K562 (cell line): ENCODE data around the gene DNAJC17. TPM values are rescaled to one million over a fixed set of nuclear protein-coding genes. Genes with fewer than 3 reads are reported as not detected.

ENCODE experiments used
- ATAC-seq: fragments of 200-7000 bp; cut with Tn5 transposase; 3 replicates; pipeline ENCODE4 v1.9.1; 2020; ENCODE audit warnings: moderate library complexity
- BruUV-seq: library from RNA; stranded (reverse); fragments of 400-500 nt; replicated peaks from 2 replicates; lab custom pipeline; 2021; lab: Mats Ljungman, UMichigan
- CTCF ChIA-PET: fragments of 300-600 bp; formaldehyde crosslinking; extraction: SDS; loops from one replicate; lab custom pipeline; 2021; ENCODE audit warnings: low intra/inter-chr PET ratio; lab: Yijun Ruan, JAX
- POLR2A ChIA-PET: fragments of 300-600, 350-650 bp; sonication (Branson Sonifier 250); formaldehyde crosslinking; extraction: SDS; loops from one replicate; lab custom pipeline; 2021; ENCODE audit warnings: antibody characterized with exemption, inconsistent platforms; lab: Yijun Ruan, JAX
- DNase-seq, 4 experiments: peaks; one replicate each; pipeline versions ENCODE4 v3.0.0 to v3.0.0-alpha.2; 2011 to 2018; ENCODE audit warnings: low spot score in 3 of 4, mixed read lengths in 3 of 4; ENCODE audit errors: extremely low read depth in 1 of 4
- FAIRE-seq: peaks from 2 replicates; lab custom pipeline; 2011; peaks lifted over from hg19 to GRCh38; lab: Jason Lieb, UNC
- H2AFZ ChIP-seq: 2 replicates; pipeline ENCODE4 v1.6.0; 2011; ENCODE audit warnings: low read depth, low read length, control low read depth, inconsistent platforms
- H3K27ac ChIP-seq: fragments of 200-600 bp; 3 replicates; pipeline ENCODE4 v1.8.0; 2011; ENCODE audit warnings: low read depth, mild to moderate bottlenecking, control low read depth, inconsistent platforms, low read length, moderate library complexity, mixed read lengths; ENCODE audit errors: extremely low read depth
- H3K27me3 ChIP-seq, 2 experiments: fragments of 300-600 bp in 1 of 2; 2 replicates in 1 of 2; 3 replicates in 1 of 2; pipeline versions ENCODE4 v1.6.0 to v1.8.0; 2011; ENCODE audit warnings: inconsistent platforms in 2 of 2, low read length in 2 of 2, mild to moderate bottlenecking in 1 of 2, mixed read lengths in 1 of 2, moderate library complexity in 1 of 2; ENCODE audit not compliant: control insufficient read depth in 2 of 2, insufficient read depth in 2 of 2
- H3K36me3 ChIP-seq: fragments of 300-600 bp; 3 replicates; pipeline ENCODE4 v1.8.0; 2011; ENCODE audit warnings: mild to moderate bottlenecking, low read length, inconsistent platforms; ENCODE audit not compliant: control insufficient read depth, insufficient read depth
- H3K4me1 ChIP-seq, 2 experiments: fragments of 200-600 bp in 1 of 2; replicated peaks in 1 of 2; 2 replicates in 1 of 2; 3 replicates in 1 of 2; pipeline versions ENCODE4 v1.5.1 to v1.8.0; 2011; ENCODE audit warnings: inconsistent platforms in 2 of 2, low read length in 2 of 2, mild to moderate bottlenecking in 1 of 2, mixed read lengths in 1 of 2, moderate library complexity in 1 of 2; ENCODE audit not compliant: control insufficient read depth in 2 of 2, insufficient read depth in 2 of 2
- H3K4me2 ChIP-seq: 2 replicates; pipeline ENCODE4 v1.6.1; 2011; ENCODE audit warnings: low read length, control low read depth, inconsistent platforms, mixed read lengths; ENCODE audit not compliant: insufficient read depth
- H3K4me3 ChIP-seq: fragments of 200-600 bp; sonication (generic), shearing (Covaris generic); 2 replicates; pipeline ENCODE4 v1.5.1; 2016; ENCODE audit warnings: control low read depth, inconsistent platforms
- H3K79me2 ChIP-seq: fragments of 200-600 bp; 3 replicates; pipeline ENCODE4 v1.8.0; 2011; ENCODE audit warnings: low read length, inconsistent platforms; ENCODE audit not compliant: control insufficient read depth, insufficient read depth
- H3K9ac ChIP-seq, 2 experiments: 2 replicates each; pipeline versions ENCODE4 v1.6.0 to v1.6.1; 2011; ENCODE audit warnings: low read depth in 2 of 2, low read length in 2 of 2, control low read depth in 1 of 2, inconsistent platforms in 1 of 2, mild to moderate bottlenecking in 1 of 2, mixed read lengths in 1 of 2; ENCODE audit not compliant: insufficient read depth in 1 of 2
- H3K9me1 ChIP-seq: one replicate; pipeline ENCODE4 v1.6.0; 2011; ENCODE audit warnings: inconsistent platforms, mild to moderate bottlenecking, low read length, moderate library complexity; ENCODE audit not compliant: control insufficient read depth, insufficient read depth
- H3K9me3 ChIP-seq: replicated peaks from 2 replicates; pipeline ENCODE4 v1.5.1; 2011; ENCODE audit warnings: low read depth, low read length, inconsistent platforms; ENCODE audit not compliant: control insufficient read depth, insufficient read depth
- H4K20me1 ChIP-seq: replicated peaks from 2 replicates; pipeline ENCODE4 v1.6.1; 2011; ENCODE audit warnings: low read length, inconsistent platforms, mixed read lengths; ENCODE audit not compliant: control insufficient read depth, insufficient read depth
- AFF1 ChIP-seq, 2 experiments: fragments of 450-650 bp; IDR thresholded peaks; 2 replicates each; pipeline ENCODE4 v1.6.1; 2018; ENCODE audit warnings: mild to moderate bottlenecking in 2 of 2, low read depth in 1 of 2; ENCODE audit not compliant: partially characterized antibody in 2 of 2
- ARID2 ChIP-seq: fragments of 450-650 bp; IDR thresholded peaks from 2 replicates; pipeline ENCODE4 v1.6.1; 2017; ENCODE audit warnings: antibody characterized with exemption, mild to moderate bottlenecking
- ILF3 ChIP-seq: fragments of 450-650 bp; IDR thresholded peaks from 2 replicates; pipeline ENCODE4 v1.6.1; 2018; ENCODE audit warnings: antibody characterized with exemption, mild to moderate bottlenecking, moderate library complexity, borderline replicate concordance
- KLF1 ChIP-seq: fragments of 450-650 bp; IDR thresholded peaks from 2 replicates; pipeline ENCODE4 v1.6.1; 2016; ENCODE audit warnings: missing genetic modification characterization, missing compliant biosample characterization
- KLF6 ChIP-seq: fragments of 250-450 bp; sonication (Bioruptor Pico); IDR thresholded peaks from 2 replicates; pipeline ENCODE4 v1.4.0; 2020; ENCODE audit warnings: mild to moderate bottlenecking, moderate library complexity, borderline replicate concordance
- POLR2A ChIP-seq: fragments of 450-650 bp; conservative IDR thresholded peaks from 2 replicates; pipeline ENCODE4 v1.6.1; 2016
- SNRNP70 ChIP-seq: fragments of 200-400 bp; formaldehyde crosslinking; optimal IDR thresholded peaks from 2 replicates; pipeline ENCODE3; 2017; ENCODE audit warnings: low read depth, low read length
- ZBED1 ChIP-seq: IDR thresholded peaks from 2 replicates; pipeline ENCODE4 v1.6.1; 2014
- ZZZ3 ChIP-seq: fragments of 450-650 bp; IDR thresholded peaks from 2 replicates; pipeline ENCODE4 v1.6.1; 2016; ENCODE audit warnings: antibody characterized with exemption, mild to moderate bottlenecking, moderate library complexity
- WGBS: fragments of 100-300 bp; shearing (Covaris generic); methylation state at CpG from one replicate; pipeline ENCODE4 v1.1.6; 2016; ENCODE audit warnings: low coverage, mixed read lengths; ENCODE audit not compliant: insufficient coverage; ENCODE audit errors: missing lambda C conversion rate; 5-methylcytosine and 5-hydroxymethylcytosine counted together
- in situ Hi-C: fragments of 300-500 bp; cut with MboI; formaldehyde crosslinking; loops from 4 replicates; pipeline ENCODE4 v1.15.0; 2018; ENCODE audit warnings: inconsistent platforms, mixed read lengths
- intact Hi-C: fragments of 100-400 bp; cut with micrococcal nuclease; formaldehyde crosslinking; loops from 2 replicates; pipeline ENCODE4 v1.14.2; 2022
- polyA plus RNA-seq, 8 experiments: library from polyadenylated mRNA; depleted of rRNA in 4 of 8; stranded (reverse) in 5 of 8; unstranded in 3 of 8; fragments of >200 nt; fragmentation: Nextera tagmentation in 2 of 8; fragmentation: Illumina TruSeq in 1 of 8; extraction: Ambion mirVana in 2 of 8; extraction: Trizol in 1 of 8; gene quantifications; 2 replicates each; pipeline versions ENCODE4 v1.2.1 to v1.2.3, GENCODE V29; 2011 to 2014; ENCODE audit warnings: inconsistent platforms in 1 of 8, missing spikeins in 1 of 8
- total RNA-seq, 7 experiments: library from RNA; depleted of rRNA in 6 of 7; stranded (reverse); fragments of >200 nt in 6 of 7; fragmentation: Illumina TruSeq in 2 of 7; extraction: Trizol in 2 of 7; gene quantifications; 2 replicates each; pipeline versions ENCODE4 v1.2.1 to v1.2.3, GENCODE V29; 2011 to 2021; ENCODE audit warnings: low replicate concordance in 1 of 7
- TF ChIP-seq, protein P1 (sequence below): sonication (generic); formaldehyde crosslinking; IDR thresholded peaks from 2 replicates; pipeline ENCODE4 v1.8.1; 2022; ENCODE audit warnings: missing genetic modification reagents

Gene DNAJC17
- total and polyA plus RNA-seq, 9 of the 15 experiments (the other 6 are each of a cell fraction or from before 2014, with no cell fraction given) = 2.4 to 79.4 (median 44.2) TPM

DNA sequence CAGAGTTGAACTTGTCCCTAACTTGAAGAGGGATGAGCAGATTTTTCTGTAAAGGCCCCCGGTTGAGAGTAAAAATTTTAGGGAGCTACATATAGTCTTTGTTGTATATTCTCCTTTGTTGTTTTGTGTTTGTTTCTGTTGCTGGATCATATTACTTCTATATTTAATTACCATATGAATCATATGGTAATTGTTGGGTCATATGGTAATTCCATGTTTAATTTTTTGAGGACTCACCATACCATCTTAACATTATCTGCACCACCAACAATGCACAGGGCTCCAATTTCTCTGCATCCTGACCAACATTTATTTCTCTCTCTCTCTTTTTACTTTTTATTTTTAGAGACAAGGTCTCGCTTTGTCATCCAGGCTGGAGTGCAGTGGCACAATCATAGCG is 7.8 kb downstream of the DNAJC17 start:
- peaks cover 3% of the 10 kb centered on the region for H3K9me1 ChIP-seq
- 85% methylated on average over 3 of the region's 3 CpGs for WGBS
- DNase-seq = no peak
- TF ChIP-seq ZZZ3 = no peak
- no peak for TF ChIP-seq KLF1 (tag)
- TF ChIP-seq ZBED1 = no peak
- TF ChIP-seq POLR2A = no peak
- no peak for TF ChIP-seq ARID2
- no peak for TF ChIP-seq SNRNP70
- TF ChIP-seq, all 486 proteins: peak for 0
- Histone ChIP-seq H3K4me1 (no peaks in the 10 kb centered on the region; a peak in 2 of 5 replicates), H3K4me3 (no peak overlapping the region), H3K36me3 (peaks cover 15% of the 10 kb centered on the region; the same call in 2 of the 3 replicates), H2AFZ (no peak overlapping the region), H3K27ac (no peak overlapping the region), H3K4me2 (no peak overlapping the region), H3K9ac (no peak overlapping the region), H3K27me3 (no peaks in the 10 kb centered on the region), H4K20me1 (no peaks in the 10 kb centered on the region), H3K9me3 (no peaks in the 10 kb centered on the region), H3K79me2 (peaks cover 2% of the 10 kb centered on the region)
- no TSS peak for BruUV-seq
- in situ Hi-C loops (no loop called here), intact Hi-C loops (no loop called here)
- ChIA-PET POLR2A (interaction anchor here (0.6 to 1.4 kb wide), 3 partner anchors 16 to 58 kb away, joined by 3 to 4 read pairs (median 3); no protein-coding TSS in a partner anchor), CTCF (no interaction called here)
- ATAC-seq (no peak), FAIRE-seq (no peak)

DNA sequence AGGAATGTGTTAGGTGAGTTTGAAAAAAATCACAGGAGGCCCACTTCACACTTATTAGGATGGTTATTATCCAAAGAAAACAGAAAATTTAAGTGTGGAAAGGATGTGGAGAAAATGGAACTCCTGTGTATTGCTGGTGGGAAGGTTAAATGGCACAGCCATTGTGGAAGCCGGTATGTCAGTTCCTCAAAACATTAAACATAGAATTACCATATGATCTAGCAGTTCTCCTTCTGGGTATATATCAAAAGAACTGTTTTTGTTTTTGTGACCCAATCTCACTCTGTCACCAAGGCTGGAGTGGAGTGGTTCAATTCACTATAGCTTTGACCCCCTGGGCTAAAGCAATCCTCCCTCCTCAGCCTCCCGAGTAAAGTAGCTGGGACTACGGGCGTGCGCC is 10.8 kb downstream of the DNAJC17 start:
- no TSS peak for BruUV-seq
- Histone ChIP-seq H3K4me1 (peaks cover 0 to 6% of the 10 kb centered on the region in 2 experiments; a peak in 3 of 5 replicates), H2AFZ (no peak overlapping the region), H3K9me1 (no peaks in the 10 kb centered on the region), H4K20me1 (no peaks in the 10 kb centered on the region), H3K36me3 (peaks cover 17% of the 10 kb centered on the region; the same call in 2 of the 3 replicates), H3K9ac (no peak overlapping the region), H3K9me3 (no peaks in the 10 kb centered on the region), H3K79me2 (peaks cover 9% of the 10 kb centered on the region), H3K27ac (no peak overlapping the region), H3K27me3 (no peaks in the 10 kb centered on the region), H3K4me2 (no peak overlapping the region), H3K4me3 (no peak overlapping the region)
- no peak for DNase-seq
- no peak for FAIRE-seq
- CTCF ChIA-PET = no interaction called here
- intact Hi-C loops = no loop called here
- POLR2A ChIA-PET = interaction anchor here (0.6 to 1.3 kb wide), 4 partner anchors 9 to 26 kb away, joined by 3 to 5 read pairs (median 4); partner anchors contain the start of gene C15orf62
- ATAC-seq = no peak
- in situ Hi-C loops = no loop called here
- WGBS = 74% methylated on average over 5 of the region's 5 CpGs
- no peak for TF ChIP-seq AFF1 (IDR thresholded peaks at IDR 0.05; ENCODE audit: low read depth in 1 of 2, partially characterized antibody in 2 of 2)
- TF ChIP-seq KLF6 (CRISPR knock-in tag) = no peak
- TF ChIP-seq ILF3 = no peak
- TF ChIP-seq, protein P1, sequence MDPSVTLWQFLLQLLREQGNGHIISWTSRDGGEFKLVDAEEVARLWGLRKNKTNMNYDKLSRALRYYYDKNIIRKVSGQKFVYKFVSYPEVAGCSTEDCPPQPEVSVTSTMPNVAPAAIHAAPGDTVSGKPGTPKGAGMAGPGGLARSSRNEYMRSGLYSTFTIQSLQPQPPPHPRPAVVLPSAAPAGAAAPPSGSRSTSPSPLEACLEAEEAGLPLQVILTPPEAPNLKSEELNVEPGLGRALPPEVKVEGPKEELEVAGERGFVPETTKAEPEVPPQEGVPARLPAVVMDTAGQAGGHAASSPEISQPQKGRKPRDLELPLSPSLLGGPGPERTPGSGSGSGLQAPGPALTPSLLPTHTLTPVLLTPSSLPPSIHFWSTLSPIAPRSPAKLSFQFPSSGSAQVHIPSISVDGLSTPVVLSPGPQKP (CRISPR knock-in tag) = no peak
